ENCODE results near the gene DMD.
"Not testable (repeated sequence)": the region's sequence is repeated elsewhere in the genome, so short reads cannot be mapped to it uniquely, and the experiment has no call there.

The DMD gene

DNA sequence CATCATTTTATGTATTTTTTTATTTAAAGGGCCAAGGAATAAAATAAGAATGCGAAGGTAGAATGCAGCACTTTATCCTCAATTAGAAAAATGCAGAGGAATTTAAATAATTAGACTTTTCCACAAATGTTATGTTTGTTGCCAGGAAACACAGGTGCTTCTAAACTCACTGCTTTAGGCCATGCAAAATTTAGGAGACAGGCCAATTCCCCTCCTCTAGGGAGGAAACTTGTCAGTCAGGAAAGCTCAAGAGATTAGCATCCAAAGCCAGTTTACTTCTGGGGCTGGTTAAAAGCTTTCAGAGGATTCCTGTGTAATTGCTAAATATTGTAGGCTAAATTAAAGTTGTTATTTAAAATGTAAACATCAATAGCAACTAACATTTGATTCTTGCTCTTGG is 124.5 kb downstream of the DMD start:
- Histone ChIP-seq H3K4me3 (ENCODE audit: low read length) (no peak overlapping the region), H3K9me3 (ENCODE audit: control insufficient read depth, low read length) (no peaks in the 10 kb centered on the region), H3K9ac (ENCODE audit: low read length) (no peak overlapping the region), H3K4me1 (ENCODE audit: control insufficient read depth, insufficient read depth, low read length) (no peaks in the 10 kb centered on the region), H3K36me3 (ENCODE audit: control insufficient read depth, insufficient read depth, low read length) (no peaks in the 10 kb centered on the region), H3K27me3 (ENCODE audit: control insufficient read depth, insufficient read depth, low read length) (no peaks in the 10 kb centered on the region)

DNA sequence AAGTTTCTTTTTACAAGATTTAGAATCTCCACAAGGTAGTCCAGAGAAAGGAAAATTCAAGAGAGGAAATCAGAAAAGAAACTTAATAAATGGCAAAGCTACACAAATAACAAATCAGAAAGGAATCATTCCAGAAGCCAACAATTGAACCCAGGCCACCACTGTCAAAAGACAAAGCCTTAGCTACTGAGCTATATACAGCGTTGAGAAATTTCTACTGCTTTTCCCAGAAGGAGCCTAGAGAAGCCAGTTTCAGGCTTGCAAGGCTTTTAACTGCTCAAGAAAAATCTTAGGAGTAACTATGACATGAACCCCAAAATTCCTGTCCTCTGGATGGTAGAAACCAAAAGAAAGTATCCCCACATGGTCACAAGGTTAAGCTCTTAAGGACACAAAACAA is 129.0 kb downstream of the DMD start:
- Histone ChIP-seq H3K27me3 (ENCODE audit: control insufficient read depth, insufficient read depth, low read length) (no peaks in the 10 kb centered on the region), H3K9ac (ENCODE audit: low read length) (no peak overlapping the region), H3K4me3 (ENCODE audit: low read length) (no peak overlapping the region), H3K36me3 (ENCODE audit: control insufficient read depth, insufficient read depth, low read length) (no peaks in the 10 kb centered on the region), H3K4me1 (ENCODE audit: control insufficient read depth, insufficient read depth, low read length) (no peaks in the 10 kb centered on the region), H3K9me3 (ENCODE audit: control insufficient read depth, low read length) (no peaks in the 10 kb centered on the region)

DNA sequence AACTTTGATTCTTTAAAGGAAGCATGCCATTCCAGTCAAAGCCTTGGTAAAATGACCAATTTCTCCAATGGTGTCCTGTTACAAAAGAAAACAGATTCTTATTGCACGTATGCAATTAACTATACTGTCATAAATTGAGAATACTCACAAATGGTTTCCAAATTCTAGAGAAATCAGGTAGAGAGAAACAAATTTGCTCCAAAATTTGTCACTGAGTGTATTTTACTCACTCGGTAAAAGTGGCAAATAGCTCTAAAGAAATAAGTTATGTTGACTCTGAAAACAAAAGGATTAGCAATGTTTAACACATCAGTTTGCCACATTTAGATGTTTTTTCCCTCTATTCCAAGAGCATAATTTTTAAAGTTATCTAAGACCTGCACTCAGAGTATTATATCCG is 133.1 kb downstream of the DMD start:
- no peak overlapping the region for H3K9ac ChIP-seq (ENCODE audit: low read length)
- no peaks in the 10 kb centered on the region for H3K27me3 ChIP-seq (ENCODE audit: control insufficient read depth, insufficient read depth, low read length)
- H3K9me3 ChIP-seq (ENCODE audit: control insufficient read depth, low read length): no peaks in the 10 kb centered on the region
- H3K36me3 ChIP-seq (ENCODE audit: control insufficient read depth, insufficient read depth, low read length): no peaks in the 10 kb centered on the region
- no peak overlapping the region for H3K4me3 ChIP-seq (ENCODE audit: low read length)
- no peaks in the 10 kb centered on the region for H3K4me1 ChIP-seq (ENCODE audit: control insufficient read depth, insufficient read depth, low read length)

DNA sequence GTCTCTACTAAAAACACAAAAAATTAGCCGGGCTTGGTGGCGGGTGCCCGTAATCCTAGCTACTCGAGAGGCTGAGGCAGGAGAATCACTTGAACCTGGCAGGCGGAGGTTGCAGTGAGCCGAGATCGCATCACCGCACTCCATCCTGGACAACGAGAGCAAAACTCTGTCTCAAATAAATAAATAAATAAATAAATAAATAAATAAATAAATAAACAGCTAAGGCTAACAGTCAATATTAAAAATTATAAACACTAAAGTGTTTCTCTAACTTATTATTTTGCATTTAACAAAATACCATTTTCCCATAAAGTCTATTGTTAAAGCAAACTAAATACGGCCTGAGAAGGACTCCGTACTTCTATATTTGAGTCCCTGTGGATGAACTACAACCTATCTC is 137.7 kb downstream of the DMD start:
- H3K9me3 ChIP-seq (ENCODE audit: control insufficient read depth, low read length); H3K4me3 ChIP-seq (ENCODE audit: low read length); H3K4me1 ChIP-seq (ENCODE audit: control insufficient read depth, insufficient read depth, low read length); H3K36me3 ChIP-seq (ENCODE audit: control insufficient read depth, insufficient read depth, low read length); H3K9ac ChIP-seq (ENCODE audit: low read length); H3K27me3 ChIP-seq (ENCODE audit: control insufficient read depth, insufficient read depth, low read length): not testable (repeated sequence)

DNA sequence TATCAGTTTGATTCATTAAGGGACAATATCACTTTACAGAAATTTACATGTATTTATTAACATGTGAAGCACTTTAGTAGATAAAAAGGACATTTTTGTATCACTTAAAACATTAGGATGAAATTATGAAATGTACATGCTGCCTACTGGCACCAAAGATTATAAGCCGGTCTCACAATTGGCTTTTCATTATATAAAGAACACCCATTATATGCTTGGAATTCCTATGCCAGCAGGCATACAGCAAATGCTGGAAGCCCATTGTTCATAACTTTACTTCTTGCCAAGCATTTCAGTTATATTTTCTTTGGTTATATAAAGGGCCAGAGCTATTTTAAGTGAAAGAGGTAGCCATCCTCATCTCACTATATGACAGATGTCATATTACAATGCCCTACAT is 145.9 kb downstream of the DMD start:
- no peaks in the 10 kb centered on the region for H3K36me3 ChIP-seq (ENCODE audit: control insufficient read depth, insufficient read depth, low read length)
- H3K4me1 ChIP-seq (ENCODE audit: control insufficient read depth, insufficient read depth, low read length): no peaks in the 10 kb centered on the region
- no peak overlapping the region for H3K9ac ChIP-seq (ENCODE audit: low read length)
- no peaks in the 10 kb centered on the region for H3K9me3 ChIP-seq (ENCODE audit: control insufficient read depth, low read length)
- H3K27me3 ChIP-seq (ENCODE audit: control insufficient read depth, insufficient read depth, low read length): no peaks in the 10 kb centered on the region
- no peak overlapping the region for H3K4me3 ChIP-seq (ENCODE audit: low read length)

DNA sequence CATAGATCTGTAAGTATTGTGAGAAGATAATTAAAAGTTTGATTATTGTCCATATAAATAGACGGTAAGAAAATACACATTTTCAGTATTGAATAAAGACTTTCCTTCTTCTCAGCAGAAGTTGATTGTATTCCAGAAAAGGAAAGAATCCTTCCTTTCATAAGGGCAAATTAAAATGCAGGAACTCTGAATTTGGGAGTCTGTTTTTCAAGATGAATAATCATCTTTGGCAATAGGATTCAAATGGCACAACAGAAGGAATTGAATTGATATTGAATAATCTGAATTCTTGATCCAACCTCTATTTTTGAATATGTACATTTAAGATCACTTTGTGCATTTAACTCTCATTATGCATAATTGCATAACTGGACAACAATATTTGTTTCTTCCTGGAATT is 149.3 kb downstream of the DMD start:
- H3K4me1 ChIP-seq (ENCODE audit: control insufficient read depth, insufficient read depth, low read length): no peaks in the 10 kb centered on the region

DNA sequence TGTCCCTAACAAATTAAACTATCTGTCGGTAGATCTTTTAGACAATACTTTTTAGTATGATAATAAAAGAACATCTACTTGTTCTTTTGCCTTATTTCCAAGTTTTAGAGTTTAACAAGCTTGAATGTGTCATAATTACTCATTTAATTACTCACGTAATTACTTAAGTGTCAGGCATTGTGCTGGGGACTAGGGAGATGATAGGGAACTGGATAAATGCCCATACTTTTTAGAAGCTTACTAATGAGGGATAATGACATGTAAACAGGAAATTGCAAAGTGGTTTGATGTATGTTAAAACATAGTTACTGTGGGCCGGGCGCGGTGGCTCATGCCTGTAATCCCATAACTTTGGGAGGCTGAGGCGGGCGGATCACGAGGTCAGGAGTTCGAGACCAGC is 158.3 kb downstream of the DMD start:
- H3K9me3 ChIP-seq (ENCODE audit: control insufficient read depth, low read length): no peaks in the 10 kb centered on the region
- no peaks in the 10 kb centered on the region for H3K27me3 ChIP-seq (ENCODE audit: control insufficient read depth, insufficient read depth, low read length)
- no peak overlapping the region for H3K9ac ChIP-seq (ENCODE audit: low read length)
- H3K4me1 ChIP-seq (ENCODE audit: control insufficient read depth, insufficient read depth, low read length): no peaks in the 10 kb centered on the region
- no peak overlapping the region for H3K4me3 ChIP-seq (ENCODE audit: low read length)
- no peaks in the 10 kb centered on the region for H3K36me3 ChIP-seq (ENCODE audit: control insufficient read depth, insufficient read depth, low read length)

More for the DNA sequence above, 149.3 kb downstream of the DMD start:
- no peaks in the 10 kb centered on the region for H3K27me3 ChIP-seq (ENCODE audit: control insufficient read depth, insufficient read depth, low read length)
- no peak overlapping the region for H3K9ac ChIP-seq (ENCODE audit: low read length)
- H3K4me3 ChIP-seq (ENCODE audit: low read length): no peak overlapping the region
- H3K36me3 ChIP-seq (ENCODE audit: control insufficient read depth, insufficient read depth, low read length): no peaks in the 10 kb centered on the region
- H3K9me3 ChIP-seq (ENCODE audit: control insufficient read depth, low read length): no peaks in the 10 kb centered on the region

DNA sequence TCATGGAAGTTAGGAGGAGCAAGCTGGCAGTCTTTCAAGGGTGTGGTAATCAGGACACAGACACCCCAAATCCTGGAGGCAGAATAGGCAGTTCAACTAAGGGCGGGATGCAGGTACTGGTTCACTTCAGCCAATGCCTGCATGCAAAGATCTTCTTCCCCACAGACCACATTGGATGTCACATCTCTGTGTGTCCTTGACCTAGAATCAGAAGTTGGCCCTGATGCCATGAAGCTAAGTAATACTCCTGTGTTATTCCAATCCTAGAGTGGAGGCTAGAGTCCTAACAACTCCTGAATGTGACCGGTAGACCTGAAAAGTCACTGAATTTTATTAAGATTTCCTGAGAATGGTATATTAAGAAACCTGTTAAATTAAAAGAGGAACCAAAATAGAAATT is 165.5 kb downstream of the DMD start:
- H3K36me3 ChIP-seq (ENCODE audit: control insufficient read depth, insufficient read depth, low read length): no peaks in the 10 kb centered on the region
- H3K27me3 ChIP-seq (ENCODE audit: control insufficient read depth, insufficient read depth, low read length): no peaks in the 10 kb centered on the region
- no peak overlapping the region for H3K9ac ChIP-seq (ENCODE audit: low read length)
- no peaks in the 10 kb centered on the region for H3K9me3 ChIP-seq (ENCODE audit: control insufficient read depth, low read length)
- no peak overlapping the region for H3K4me3 ChIP-seq (ENCODE audit: low read length)
- H3K4me1 ChIP-seq (ENCODE audit: control insufficient read depth, insufficient read depth, low read length): no peaks in the 10 kb centered on the region

DNA sequence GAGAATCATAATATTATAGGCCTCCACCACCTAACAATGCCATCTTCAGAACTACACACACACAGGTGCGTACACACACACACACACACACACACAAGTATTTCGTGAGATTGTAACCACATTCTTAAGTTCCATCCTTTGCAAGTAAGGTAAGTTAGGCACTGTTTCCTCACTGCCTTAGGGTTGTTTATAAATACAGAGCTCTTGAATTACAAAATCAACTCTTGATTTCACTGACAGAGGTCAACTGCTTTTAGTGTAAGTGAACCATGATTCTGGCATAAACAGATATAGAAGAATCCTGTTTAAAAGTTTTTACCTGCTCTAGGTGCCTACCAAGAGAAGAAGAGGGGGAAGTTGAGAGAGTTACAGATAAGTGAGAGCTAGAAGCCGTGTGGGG is 166.1 kb downstream of the DMD start:
- no peak overlapping the region for H3K9ac ChIP-seq (ENCODE audit: low read length)
- H3K4me1 ChIP-seq (ENCODE audit: control insufficient read depth, insufficient read depth, low read length): no peaks in the 10 kb centered on the region
- no peaks in the 10 kb centered on the region for H3K36me3 ChIP-seq (ENCODE audit: control insufficient read depth, insufficient read depth, low read length)
- H3K27me3 ChIP-seq (ENCODE audit: control insufficient read depth, insufficient read depth, low read length): no peaks in the 10 kb centered on the region
- no peaks in the 10 kb centered on the region for H3K9me3 ChIP-seq (ENCODE audit: control insufficient read depth, low read length)
- no peak overlapping the region for H3K4me3 ChIP-seq (ENCODE audit: low read length)

DNA sequence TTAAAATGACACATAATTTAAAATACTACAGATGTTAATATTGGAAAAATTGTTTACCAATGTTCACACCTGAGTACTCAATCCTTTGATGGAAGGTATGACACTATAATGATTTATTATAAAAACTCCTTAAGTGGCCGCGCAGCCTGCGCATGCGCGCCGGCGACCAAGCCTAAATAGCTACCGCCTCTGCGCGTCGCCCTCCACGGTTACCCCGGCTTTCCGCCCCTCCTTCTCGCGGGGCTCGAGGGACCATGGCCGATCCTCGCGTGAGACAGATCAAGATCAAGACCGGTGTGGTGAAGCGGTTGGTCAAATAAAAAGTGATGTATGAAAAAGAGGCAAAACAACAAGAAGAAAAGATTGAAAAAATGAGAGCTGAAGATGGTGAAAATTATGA is 170.2 kb downstream of the DMD start:
- Histone ChIP-seq H3K4me1 (ENCODE audit: control insufficient read depth, insufficient read depth, low read length) (no peaks in the 10 kb centered on the region), H3K9me3 (ENCODE audit: control insufficient read depth, low read length) (no peaks in the 10 kb centered on the region), H3K4me3 (ENCODE audit: low read length) (no peak overlapping the region), H3K9ac (ENCODE audit: low read length) (no peak overlapping the region), H3K27me3 (ENCODE audit: control insufficient read depth, insufficient read depth, low read length) (no peaks in the 10 kb centered on the region), H3K36me3 (ENCODE audit: control insufficient read depth, insufficient read depth, low read length) (no peaks in the 10 kb centered on the region)

DNA sequence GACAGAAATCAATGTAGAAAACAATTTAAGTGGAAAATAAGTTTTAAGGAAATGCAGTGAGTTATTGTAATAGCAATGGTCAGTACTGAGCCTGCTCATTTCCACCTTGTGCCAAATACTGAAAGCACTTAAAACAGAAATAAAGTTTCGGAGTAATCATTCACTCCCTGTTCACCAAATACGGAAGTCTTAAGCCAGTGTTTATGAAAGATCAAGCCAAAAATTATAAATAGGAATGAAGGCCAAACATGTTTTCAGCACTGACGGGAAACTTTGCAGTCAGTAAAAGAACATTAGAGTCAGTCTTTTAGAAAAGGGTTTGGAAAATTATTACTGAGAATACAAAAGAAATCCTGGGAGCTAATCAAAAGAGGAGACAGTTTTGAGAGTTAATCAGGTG is 178.6 kb downstream of the DMD start:
- Histone ChIP-seq H3K9ac (ENCODE audit: low read length) (no peak overlapping the region), H3K9me3 (ENCODE audit: control insufficient read depth, low read length) (no peaks in the 10 kb centered on the region), H3K4me1 (ENCODE audit: control insufficient read depth, insufficient read depth, low read length) (no peaks in the 10 kb centered on the region), H3K27me3 (ENCODE audit: control insufficient read depth, insufficient read depth, low read length) (no peaks in the 10 kb centered on the region), H3K36me3 (ENCODE audit: control insufficient read depth, insufficient read depth, low read length) (no peaks in the 10 kb centered on the region), H3K4me3 (ENCODE audit: low read length) (no peak overlapping the region)

DNA sequence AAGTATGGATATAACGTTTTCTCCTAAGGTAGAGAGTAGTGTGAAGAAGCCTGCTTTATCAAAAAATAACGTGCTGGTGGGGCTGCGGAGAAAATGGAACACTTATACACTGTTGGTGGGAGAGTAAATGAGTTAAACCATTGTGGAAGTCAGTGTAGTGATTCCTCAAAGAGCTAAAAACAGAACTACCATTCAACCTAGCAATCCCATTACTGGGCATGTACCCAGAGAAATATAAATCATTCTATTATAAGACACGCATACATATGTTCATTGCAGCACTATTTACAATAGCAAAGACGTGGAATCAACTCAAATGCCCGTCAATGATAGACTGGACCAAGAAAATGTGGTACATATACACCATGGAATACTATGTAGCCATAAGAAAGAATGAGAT is 196.4 kb downstream of the DMD start:
- no peak overlapping the region for H3K4me3 ChIP-seq (ENCODE audit: low read length)
- no peaks in the 10 kb centered on the region for H3K4me1 ChIP-seq (ENCODE audit: control insufficient read depth, insufficient read depth, low read length)
- no peaks in the 10 kb centered on the region for H3K36me3 ChIP-seq (ENCODE audit: control insufficient read depth, insufficient read depth, low read length)
- H3K9me3 ChIP-seq (ENCODE audit: control insufficient read depth, low read length): no peaks in the 10 kb centered on the region
- H3K9ac ChIP-seq (ENCODE audit: low read length): no peak overlapping the region
- H3K27me3 ChIP-seq (ENCODE audit: control insufficient read depth, insufficient read depth, low read length): no peaks in the 10 kb centered on the region

DNA sequence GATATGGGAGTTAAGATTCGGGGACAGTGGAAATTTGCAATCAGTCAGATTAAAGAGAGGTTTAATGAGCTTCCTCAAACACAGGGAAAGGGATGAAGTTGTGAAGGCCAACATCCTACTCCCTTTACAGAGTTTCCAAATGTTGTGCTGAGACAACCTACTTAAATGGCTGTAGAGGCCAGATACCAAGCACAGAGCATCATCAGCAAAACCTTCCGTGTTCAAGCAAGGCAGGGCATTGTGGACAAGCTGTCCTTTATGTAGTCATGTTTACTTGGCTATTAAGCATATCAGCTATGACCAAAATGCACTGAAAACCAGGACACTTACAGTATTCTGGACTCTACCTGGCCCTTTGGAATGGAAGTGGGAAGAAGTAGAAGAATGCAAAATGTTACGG is 197.3 kb downstream of the DMD start:
- H3K9me3 ChIP-seq (ENCODE audit: control insufficient read depth, low read length): no peaks in the 10 kb centered on the region
- H3K36me3 ChIP-seq (ENCODE audit: control insufficient read depth, insufficient read depth, low read length): no peaks in the 10 kb centered on the region
- no peak overlapping the region for H3K4me3 ChIP-seq (ENCODE audit: low read length)
- no peaks in the 10 kb centered on the region for H3K27me3 ChIP-seq (ENCODE audit: control insufficient read depth, insufficient read depth, low read length)
- no peaks in the 10 kb centered on the region for H3K4me1 ChIP-seq (ENCODE audit: control insufficient read depth, insufficient read depth, low read length)
- no peak overlapping the region for H3K9ac ChIP-seq (ENCODE audit: low read length)

All from mucosa of stomach (tissue), 1 donor.